WTC11 (cell line): ENCODE results near the gene GHRL. TPM values are rescaled to one million over a fixed set of nuclear protein-coding genes. Genes with fewer than 3 reads are reported as not detected.

Experiments used
- ATAC-seq: fragments of 200-7000 bp; cut with Tn5 transposase; 2 replicates; pipeline ENCODE4 v1.10.0; 2021; ENCODE audit warnings: mild to moderate bottlenecking, moderate library complexity
- CTCF ChIA-PET: fragments of 300-600 bp; sonication (Branson Sonifier 250); formaldehyde crosslinking; loops from one replicate; lab custom pipeline; 2021; ENCODE audit warnings: antibody characterized with exemption; lab: Charles Lee
- POLR2A ChIA-PET: fragments of 350-600 bp; sonication (Branson Sonifier 250); formaldehyde crosslinking; loops from one replicate; lab custom pipeline; 2021; ENCODE audit warnings: antibody characterized with exemption; lab: Charles Lee
- DNase-seq: peaks from one replicate; pipeline ENCODE4 v3.0.0; 2021; ENCODE audit warnings: low spot score
- H3K27ac Mint-ChIP-seq: 2 replicates; pipeline ENCODE4 v1.8.0; 2021; ENCODE audit warnings: mixed read lengths
- H3K27me3 Mint-ChIP-seq: 2 replicates; pipeline ENCODE4 v1.8.0; 2021; ENCODE audit warnings: low read depth, mild to moderate bottlenecking, moderate library complexity, mixed read lengths
- H3K36me3 Mint-ChIP-seq: 2 replicates; pipeline ENCODE4 v1.8.0; 2021; ENCODE audit warnings: mixed read lengths
- H3K4me1 Mint-ChIP-seq: 2 replicates; pipeline ENCODE4 v1.8.0; 2022; ENCODE audit warnings: mixed read lengths
- H3K4me3 Mint-ChIP-seq: 2 replicates; pipeline ENCODE4 v1.8.0; 2021; ENCODE audit warnings: mild to moderate bottlenecking, moderate library complexity, mixed read lengths
- H3K9me3 Mint-ChIP-seq: 2 replicates; pipeline ENCODE4 v1.8.0; 2021; ENCODE audit warnings: mixed read lengths
- ATF1 ChIP-seq: sonication (generic); formaldehyde crosslinking; IDR thresholded peaks from 2 replicates; pipeline ENCODE4 v1.8.1; 2023; ENCODE audit warnings: mild to moderate bottlenecking, moderate library complexity, missing genetic modification reagents
- ATF3 ChIP-seq: sonication (generic); formaldehyde crosslinking; conservative IDR thresholded peaks from 2 replicates; pipeline ENCODE4 v1.8.1; 2022; ENCODE audit warnings: mild to moderate bottlenecking, missing genetic modification reagents
- E2F4 ChIP-seq: sonication (generic); formaldehyde crosslinking; IDR thresholded peaks from 2 replicates; pipeline ENCODE4 v1.8.1; 2022; ENCODE audit warnings: low read depth, mild to moderate bottlenecking, moderate library complexity, missing genetic modification reagents, borderline replicate concordance
- FOXP1 ChIP-seq: sonication (generic); formaldehyde crosslinking; IDR thresholded peaks from 2 replicates; pipeline ENCODE4 v1.8.0; 2022; ENCODE audit warnings: missing genetic modification reagents, mild to moderate bottlenecking, moderate library complexity, borderline replicate concordance
- GABPB1 ChIP-seq: sonication (generic); formaldehyde crosslinking; IDR thresholded peaks from 2 replicates; pipeline ENCODE4 v1.8.1; 2023; ENCODE audit warnings: mild to moderate bottlenecking, missing genetic modification reagents
- GRHL2 ChIP-seq: fragments of 250-450 bp; sonication (Bioruptor Pico); IDR thresholded peaks from 2 replicates; pipeline ENCODE4 v1.8.0; 2022; ENCODE audit warnings: mild to moderate bottlenecking, moderate library complexity; ENCODE audit not compliant: insufficient replicate concordance, severe bottlenecking
- JUN ChIP-seq: sonication (generic); formaldehyde crosslinking; IDR thresholded peaks from 2 replicates; pipeline ENCODE4 v1.8.0; 2023; ENCODE audit warnings: mild to moderate bottlenecking, missing genetic modification reagents
- NR2C2 ChIP-seq: sonication (generic); formaldehyde crosslinking; IDR thresholded peaks from 2 replicates; pipeline ENCODE4 v1.8.0; 2022; ENCODE audit warnings: mild to moderate bottlenecking, missing genetic modification reagents
- SMAD3 ChIP-seq: sonication (generic); formaldehyde crosslinking; IDR thresholded peaks from 2 replicates; pipeline ENCODE4 v1.8.0; 2022; ENCODE audit warnings: missing genetic modification reagents, mild to moderate bottlenecking, borderline replicate concordance
- STAT6 ChIP-seq: sonication (generic); formaldehyde crosslinking; conservative IDR thresholded peaks from 2 replicates; pipeline ENCODE4 v1.8.1; 2023; ENCODE audit warnings: mild to moderate bottlenecking, low read depth, missing genetic modification reagents, moderate library complexity
- TEAD1 ChIP-seq: sonication (generic); formaldehyde crosslinking; IDR thresholded peaks from 2 replicates; pipeline ENCODE4 v1.8.0; 2022; ENCODE audit warnings: mild to moderate bottlenecking, missing genetic modification reagents
- ZNF281 ChIP-seq: sonication (generic); formaldehyde crosslinking; IDR thresholded peaks from 2 replicates; pipeline ENCODE4 v1.8.0; 2023; ENCODE audit warnings: mild to moderate bottlenecking, missing genetic modification reagents
- ZNF317 ChIP-seq: sonication (generic); formaldehyde crosslinking; IDR thresholded peaks from 2 replicates; pipeline ENCODE4 v1.8.1; 2023; ENCODE audit warnings: low read depth, mild to moderate bottlenecking, moderate library complexity, missing genetic modification reagents, borderline replicate concordance
- ZNF416 ChIP-seq: fragments of 250-450 bp; sonication (Bioruptor Pico); IDR thresholded peaks from 2 replicates; pipeline ENCODE4 v1.9.0; 2021; ENCODE audit warnings: mild to moderate bottlenecking, inconsistent platforms
- ZNF425 ChIP-seq: fragments of 250-450 bp; sonication (Bioruptor Pico); conservative IDR thresholded peaks from 2 replicates; pipeline ENCODE4 v1.9.0; 2021; ENCODE audit warnings: mild to moderate bottlenecking
- ZNF532 ChIP-seq: fragments of 250-450 bp; sonication (Bioruptor Pico); IDR thresholded peaks from 2 replicates; pipeline ENCODE4 v1.9.0; 2021; ENCODE audit warnings: mild to moderate bottlenecking, borderline replicate concordance
- total RNA-seq: library from RNA; stranded (reverse); gene quantifications from 3 replicates; pipeline ENCODE4 v1.2.3, GENCODE V29; 2021
- TF ChIP-seq, protein P1 (sequence below): sonication (generic); formaldehyde crosslinking; IDR thresholded peaks from 2 replicates; pipeline ENCODE4 v1.8.1; 2022; ENCODE audit warnings: mild to moderate bottlenecking, missing genetic modification reagents, moderate library complexity, borderline replicate concordance
- TF ChIP-seq, protein P2 (sequence below): sonication (generic); formaldehyde crosslinking; IDR thresholded peaks from 2 replicates; pipeline ENCODE4 v1.8.1; 2023; ENCODE audit warnings: mild to moderate bottlenecking, moderate library complexity, missing genetic modification reagents

The GHRL gene
- total RNA-seq, 1 experiment from 2014 or later, result 0.35 TPM

GRCh38 chr3:10308678-10309077 is 15.9 kb upstream of the GHRL start:
- Mint-ChIP-seq H3K4me1 (no peaks in the 10 kb centered on the region), H3K27ac (no peak overlapping the region), H3K27me3 (no peaks in the 10 kb centered on the region), H3K36me3 (peaks cover 83% of the 10 kb centered on the region), H3K9me3 (no peaks in the 10 kb centered on the region), H3K4me3 (no peak overlapping the region)
- no peak for DNase-seq
- ChIA-PET POLR2A (no interaction called here), CTCF (no interaction called here)
- TF ChIP-seq ZNF281 (CRISPR knock-in tag) (no peak), TEAD1 (CRISPR knock-in tag) (no peak), E2F4 (CRISPR knock-in tag) (no peak), JUN (CRISPR knock-in tag) (no peak), STAT6 (no peak), SMAD3 (CRISPR knock-in tag) (no peak), ATF3 (CRISPR knock-in tag) (no peak), ZNF425 (no peak), NR2C2 (CRISPR knock-in tag) (no peak)
- TF ChIP-seq, protein P1, sequence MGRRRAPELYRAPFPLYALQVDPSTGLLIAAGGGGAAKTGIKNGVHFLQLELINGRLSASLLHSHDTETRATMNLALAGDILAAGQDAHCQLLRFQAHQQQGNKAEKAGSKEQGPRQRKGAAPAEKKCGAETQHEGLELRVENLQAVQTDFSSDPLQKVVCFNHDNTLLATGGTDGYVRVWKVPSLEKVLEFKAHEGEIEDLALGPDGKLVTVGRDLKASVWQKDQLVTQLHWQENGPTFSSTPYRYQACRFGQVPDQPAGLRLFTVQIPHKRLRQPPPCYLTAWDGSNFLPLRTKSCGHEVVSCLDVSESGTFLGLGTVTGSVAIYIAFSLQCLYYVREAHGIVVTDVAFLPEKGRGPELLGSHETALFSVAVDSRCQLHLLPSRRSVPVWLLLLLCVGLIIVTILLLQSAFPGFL (CRISPR knock-in tag), result no peak
- TF ChIP-seq, protein P2, sequence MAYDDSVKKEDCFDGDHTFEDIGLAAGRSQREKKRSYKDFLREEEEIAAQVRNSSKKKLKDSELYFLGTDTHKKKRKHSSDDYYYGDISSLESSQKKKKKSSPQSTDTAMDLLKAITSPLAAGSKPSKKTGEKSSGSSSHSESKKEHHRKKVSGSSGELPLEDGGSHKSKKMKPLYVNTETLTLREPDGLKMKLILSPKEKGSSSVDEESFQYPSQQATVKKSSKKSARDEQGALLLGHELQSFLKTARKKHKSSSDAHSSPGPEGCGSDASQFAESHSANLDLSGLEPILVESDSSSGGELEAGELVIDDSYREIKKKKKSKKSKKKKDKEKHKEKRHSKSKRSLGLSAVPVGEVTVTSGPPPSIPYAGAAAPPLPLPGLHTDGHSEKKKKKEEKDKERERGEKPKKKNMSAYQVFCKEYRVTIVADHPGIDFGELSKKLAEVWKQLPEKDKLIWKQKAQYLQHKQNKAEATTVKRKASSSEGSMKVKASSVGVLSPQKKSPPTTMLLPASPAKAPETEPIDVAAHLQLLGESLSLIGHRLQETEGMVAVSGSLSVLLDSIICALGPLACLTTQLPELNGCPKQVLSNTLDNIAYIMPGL, result no peak
- ATAC-seq, result no peak

DNA sequence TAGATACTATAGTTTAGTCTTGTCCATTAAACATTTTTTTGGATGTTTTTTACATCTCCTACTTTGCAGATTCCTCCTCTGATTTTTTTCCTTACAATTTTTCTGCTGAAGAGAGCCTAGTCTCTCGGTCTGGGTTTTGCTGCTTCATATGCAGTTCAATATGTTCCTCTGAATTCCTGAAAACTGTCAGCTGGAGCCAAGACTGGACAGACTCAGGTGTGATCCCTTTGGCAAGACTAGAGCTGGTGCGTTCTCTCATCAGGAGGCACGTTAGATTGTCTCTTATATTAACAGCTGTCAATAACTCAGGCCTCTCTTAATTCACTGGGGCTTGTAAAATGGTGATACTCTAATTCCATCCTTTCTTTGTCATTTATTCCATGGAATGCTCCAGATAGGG is 13.4 kb upstream of the GHRL start:
- Mint-ChIP-seq H3K27me3 (no peaks in the 10 kb centered on the region), H3K4me1 (no peaks in the 10 kb centered on the region), H3K36me3 (peaks cover 83% of the 10 kb centered on the region), H3K27ac (no peak overlapping the region), H3K9me3 (no peaks in the 10 kb centered on the region), H3K4me3 (no peak overlapping the region)
- DNase-seq (no peak), ATAC-seq (no peak)
- POLR2A ChIA-PET, result no interaction called here
- CTCF ChIA-PET, result no interaction called here
- no peak for TF ChIP-seq ZNF416 (CRISPR knock-in tag)
- TF ChIP-seq ZNF532 (CRISPR knock-in tag), result no peak
- no peak for TF ChIP-seq ZNF317 (CRISPR knock-in tag)
- no peak for TF ChIP-seq ATF1 (CRISPR knock-in tag)
- TF ChIP-seq FOXP1 (CRISPR knock-in tag), result no peak
- no peak for TF ChIP-seq GRHL2
- TF ChIP-seq GABPB1 (CRISPR knock-in tag), result no peak
